NT2/D1 (cell line): ENCODE measurements around the gene ZBED3.

Source experiments
- DNase-seq: peaks from one replicate; pipeline ENCODE4 v3.0.0-alpha.2; 2011; ENCODE audit warnings: low read depth, low spot score
- H3K27me3 ChIP-seq: 2 replicates; pipeline ENCODE4 v1.6.0; 2011; ENCODE audit warnings: mild to moderate bottlenecking; ENCODE audit not compliant: insufficient read length, insufficient read depth
- H3K36me3 ChIP-seq: 2 replicates; pipeline ENCODE4 v1.6.1; 2011; ENCODE audit warnings: mild to moderate bottlenecking, low read length, mixed read lengths; ENCODE audit not compliant: insufficient read depth, insufficient read length
- H3K4me1 ChIP-seq: 2 replicates; pipeline ENCODE4 v1.5.1; 2011; ENCODE audit not compliant: insufficient read depth, insufficient read length
- H3K4me3 ChIP-seq: 2 replicates; pipeline ENCODE4 v1.5.1; 2011; ENCODE audit warnings: low read depth; ENCODE audit not compliant: insufficient read length
- H3K9ac ChIP-seq: 2 replicates; pipeline ENCODE4 v1.6.0; 2011; ENCODE audit warnings: low read depth; ENCODE audit not compliant: insufficient read length
- H3K9me3 ChIP-seq: 2 replicates; pipeline ENCODE4 v1.5.1; 2011; ENCODE audit warnings: mild to moderate bottlenecking, low read length; ENCODE audit not compliant: insufficient read depth
- SUZ12 ChIP-seq: IDR thresholded peaks from 2 replicates; pipeline ENCODE4 v1.6.1; 2011; ENCODE audit not compliant: insufficient read length, insufficient read depth; ENCODE audit errors: extremely low read depth
- YY1 ChIP-seq: IDR thresholded peaks from 2 replicates; pipeline ENCODE4 v1.6.1; 2011; ENCODE audit not compliant: insufficient read length, insufficient read depth
- ZNF274 ChIP-seq: IDR thresholded peaks from 2 replicates; pipeline ENCODE4 v1.6.1; 2011; ENCODE audit warnings: mild to moderate bottlenecking, low read depth, low read length

The ZBED3 gene

DNA sequence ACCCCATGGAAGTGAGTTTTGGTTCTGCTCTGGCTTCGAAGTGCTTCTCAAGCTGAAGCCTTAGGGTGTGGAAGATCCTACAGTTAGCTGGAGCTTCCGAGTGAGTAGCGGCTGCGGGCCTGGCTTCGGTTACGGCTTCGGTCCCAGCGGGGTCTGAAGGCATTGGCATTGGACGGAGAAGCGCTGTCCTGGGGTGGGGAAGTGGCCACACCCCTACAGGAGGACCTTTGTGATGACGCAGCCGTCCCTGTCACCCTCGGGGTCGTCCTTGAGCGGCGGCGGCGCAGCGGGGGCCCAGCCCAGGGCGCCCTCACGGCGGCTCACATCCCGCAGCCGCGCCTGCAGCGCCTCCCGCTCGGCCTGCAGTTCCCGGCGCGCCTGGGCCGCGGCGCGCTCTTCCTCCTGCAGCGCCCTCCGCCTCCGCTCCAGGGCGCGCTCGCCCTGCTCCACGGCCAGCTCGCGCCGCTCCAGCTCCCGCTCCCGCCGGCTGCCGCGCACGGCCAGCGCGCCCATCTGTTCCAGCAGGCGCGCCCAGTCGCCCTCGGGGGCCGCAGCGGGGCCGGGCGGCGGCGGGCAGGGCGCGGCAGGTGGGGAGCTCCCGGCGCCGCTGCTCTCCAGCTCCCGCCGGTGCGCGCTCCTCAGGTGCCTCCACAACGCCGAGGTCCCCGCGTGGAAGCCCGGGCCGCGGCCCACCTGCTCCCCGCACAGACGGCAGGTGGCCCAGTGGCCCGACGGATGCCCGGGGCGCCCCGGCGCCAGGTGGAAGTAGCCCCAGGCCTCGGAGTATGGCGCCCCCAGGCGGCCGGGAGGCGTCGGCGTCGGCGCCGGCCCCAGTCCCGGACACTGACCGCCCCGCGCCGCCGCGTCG is 9.9 kb downstream of the ZBED3 start:
- Histone ChIP-seq H3K27me3 (peaks cover 23% of the 10 kb centered on the region), H3K9me3 (no peaks in the 10 kb centered on the region), H3K4me3 (peak overlapping the region; percentile 34), H3K36me3 (no peaks in the 10 kb centered on the region), H3K9ac (peak overlapping the region; percentile 39), H3K4me1 (peaks cover 2% of the 10 kb centered on the region)
- DNase-seq, result no peak
- TF ChIP-seq YY1 (no peak), ZNF274 (no peak), SUZ12 (no peak)

DNA sequence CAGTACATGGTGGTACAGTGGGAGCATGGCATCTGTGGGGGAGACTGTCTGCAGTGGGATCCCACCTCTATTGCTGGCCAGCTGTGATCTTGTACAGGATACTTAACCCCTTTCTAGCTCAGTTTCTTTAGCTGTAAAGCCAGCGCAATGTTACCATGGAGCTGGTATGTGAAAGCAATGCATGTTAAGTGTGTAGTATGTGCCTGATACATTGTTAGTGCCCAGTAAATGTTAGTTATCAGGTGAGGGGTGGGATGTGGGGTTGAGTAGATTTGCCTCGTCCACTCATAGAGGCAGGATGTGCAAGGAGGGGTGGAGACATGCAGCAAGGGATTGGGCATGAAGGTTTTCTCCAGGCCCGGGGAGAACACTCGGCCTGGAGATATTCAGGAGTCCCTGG is 12.3 kb downstream of the ZBED3 start:
- TF ChIP-seq ZNF274 (no peak), SUZ12 (no peak), YY1 (no peak)
- Histone ChIP-seq H3K9me3 (no peaks in the 10 kb centered on the region), H3K4me3 (no peak overlapping the region), H3K27me3 (peaks cover 23% of the 10 kb centered on the region), H3K36me3 (no peaks in the 10 kb centered on the region), H3K4me1 (peaks cover 2% of the 10 kb centered on the region), H3K9ac (no peak overlapping the region)
- no peak for DNase-seq

DNA sequence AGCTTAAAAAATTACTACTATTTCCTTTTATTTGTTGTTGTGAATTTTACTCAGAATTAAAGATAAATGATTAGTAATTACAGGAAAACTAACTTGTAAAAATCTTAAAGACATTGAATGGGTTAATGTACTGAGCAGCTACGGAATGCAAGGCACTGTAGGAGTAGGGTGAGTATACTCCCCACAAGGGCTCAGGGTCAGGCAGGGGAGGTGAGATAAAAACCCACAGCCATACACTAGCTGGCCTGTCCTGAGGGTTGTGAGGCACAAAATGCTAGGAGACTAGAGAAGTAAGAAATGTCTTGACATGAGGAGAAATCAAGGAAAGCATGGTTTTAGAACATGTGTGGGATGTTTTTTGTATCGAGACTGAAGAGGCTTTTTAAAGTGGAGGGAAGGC is 13.4 kb downstream of the ZBED3 start:
- no peaks in the 10 kb centered on the region for H3K36me3 ChIP-seq
- no peak for DNase-seq

DNA sequence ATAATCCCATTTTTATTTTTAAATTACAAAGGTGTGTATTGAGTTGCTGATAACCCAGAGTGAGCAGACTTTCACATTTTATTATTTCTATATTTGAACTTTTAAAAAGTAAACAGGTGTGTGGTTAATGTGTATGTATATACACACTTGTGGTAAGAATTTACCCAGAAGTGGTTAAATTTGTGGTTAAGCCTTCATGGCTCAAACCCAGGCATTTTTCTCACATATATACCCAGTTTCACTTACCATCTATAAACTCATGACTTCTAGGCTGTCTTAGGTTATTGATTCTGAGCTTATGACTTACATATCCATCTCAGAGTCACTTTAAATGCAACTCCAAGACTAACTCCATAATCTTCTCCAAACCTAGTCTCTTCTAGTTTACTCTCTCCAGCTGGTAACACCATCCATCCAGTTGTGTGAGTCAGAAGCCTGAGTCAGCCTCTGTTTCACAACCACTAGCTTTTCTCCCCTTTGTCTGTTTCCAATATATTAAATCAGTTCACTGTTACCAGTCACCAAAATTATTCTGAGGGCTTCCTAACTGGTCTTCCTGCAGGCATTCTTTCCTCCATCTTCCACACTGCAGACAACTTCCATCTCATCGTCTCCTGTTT is 20.2 kb downstream of the ZBED3 start:
- H3K4me3 ChIP-seq, result no peak overlapping the region
- H3K9ac ChIP-seq, result no peak overlapping the region
- H3K4me1 ChIP-seq, result no peaks in the 10 kb centered on the region
- no peaks in the 10 kb centered on the region for H3K36me3 ChIP-seq
- no peaks in the 10 kb centered on the region for H3K27me3 ChIP-seq
- peaks cover 10% of the 10 kb centered on the region; the same call in 1 of the 2 replicates for H3K9me3 ChIP-seq
- TF ChIP-seq ZNF274, result no peak
- TF ChIP-seq YY1, result no peak
- TF ChIP-seq SUZ12, result no peak
- DNase-seq, result no peak

More for the DNA sequence above, 13.4 kb downstream of the ZBED3 start:
- Histone ChIP-seq H3K9ac (no peak overlapping the region), H3K9me3 (peaks cover 8% of the 10 kb centered on the region; the same call in 1 of the 2 replicates), H3K4me1 (peaks cover 2% of the 10 kb centered on the region), H3K27me3 (peaks cover 20% of the 10 kb centered on the region), H3K4me3 (no peak overlapping the region)
- no peak for TF ChIP-seq ZNF274
- TF ChIP-seq YY1, result no peak
- TF ChIP-seq SUZ12, result no peak

DNA sequence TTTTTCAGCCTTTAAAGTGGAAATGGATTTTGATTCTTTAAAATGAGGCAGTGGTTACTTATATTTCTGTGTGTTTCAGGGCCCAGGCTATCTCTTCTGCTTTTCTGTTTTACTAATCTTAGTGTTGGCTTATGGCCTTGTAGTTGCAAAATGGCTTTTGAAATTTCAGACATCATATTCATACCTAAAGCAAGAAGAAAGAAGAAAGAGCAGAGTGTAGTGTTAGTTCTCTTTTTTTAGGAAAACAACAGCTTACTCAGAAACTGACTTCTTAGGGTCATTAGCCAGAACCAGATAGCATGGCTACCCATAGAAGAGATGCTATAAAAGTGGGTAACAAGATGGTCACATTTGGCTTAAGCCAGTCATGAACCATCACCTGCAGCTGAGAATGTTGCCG is 20.9 kb downstream of the ZBED3 start:
- TF ChIP-seq SUZ12 (no peak), ZNF274 (no peak), YY1 (no peak)
- H3K27me3 ChIP-seq, result no peaks in the 10 kb centered on the region
- no peaks in the 10 kb centered on the region for H3K4me1 ChIP-seq
- H3K9ac ChIP-seq, result no peak overlapping the region
- no peak overlapping the region for H3K4me3 ChIP-seq
- no peaks in the 10 kb centered on the region for H3K36me3 ChIP-seq
- DNase-seq, result no peak
- H3K9me3 ChIP-seq, result peaks cover 16% of the 10 kb centered on the region

DNA sequence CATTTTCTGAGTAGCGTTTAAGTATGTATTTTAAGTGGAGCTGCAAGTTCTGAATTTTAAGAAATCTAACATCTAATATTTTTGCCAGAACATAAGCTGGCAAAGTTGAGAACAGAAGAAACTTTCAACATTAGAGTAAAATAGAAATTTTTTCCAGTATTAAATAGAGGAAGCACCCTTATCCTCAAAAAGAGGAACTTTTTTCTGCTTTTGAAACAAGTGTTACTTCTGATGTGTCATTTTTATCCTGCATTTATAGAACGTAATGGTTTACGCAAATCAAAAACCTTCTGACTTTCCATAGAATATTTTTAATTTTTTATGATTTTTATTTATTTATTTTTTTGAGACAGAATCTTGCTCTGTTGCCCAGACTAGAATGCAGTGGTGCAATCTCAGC is 21.8 kb downstream of the ZBED3 start:
- no peak overlapping the region for H3K4me3 ChIP-seq
- H3K9me3 ChIP-seq, result peaks cover 24% of the 10 kb centered on the region
- no peaks in the 10 kb centered on the region for H3K4me1 ChIP-seq
- DNase-seq, result no peak
- H3K9ac ChIP-seq, result no peak overlapping the region
- no peaks in the 10 kb centered on the region for H3K36me3 ChIP-seq
- H3K27me3 ChIP-seq, result no peaks in the 10 kb centered on the region
- no peak for TF ChIP-seq ZNF274
- TF ChIP-seq YY1, result no peak
- TF ChIP-seq SUZ12, result no peak

DNA sequence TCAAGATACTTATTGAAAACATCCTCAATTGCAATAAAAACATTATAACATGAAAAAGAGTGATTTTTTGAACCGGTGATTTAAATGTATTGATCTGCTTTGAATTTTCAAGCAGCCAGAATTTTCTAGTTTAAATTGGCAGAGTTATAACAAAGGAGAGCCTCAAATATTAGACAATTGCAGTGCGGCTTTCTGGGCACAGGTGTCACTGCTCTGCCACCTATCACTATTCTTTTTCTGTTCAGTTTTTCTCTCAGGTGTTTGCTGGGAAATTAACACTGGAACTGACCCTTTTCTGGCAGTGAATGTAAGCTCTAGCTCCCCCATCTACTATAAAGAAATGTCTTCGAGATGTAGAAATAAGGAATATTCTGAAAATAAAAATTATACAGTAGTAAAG is 23.0 kb downstream of the ZBED3 start:
- H3K36me3 ChIP-seq, result no peaks in the 10 kb centered on the region

More for the DNA sequence above, 23.0 kb downstream of the ZBED3 start:
- TF ChIP-seq SUZ12 (no peak), ZNF274 (no peak), YY1 (no peak)
- no peak overlapping the region for H3K4me3 ChIP-seq
- no peak overlapping the region for H3K9ac ChIP-seq
- H3K9me3 ChIP-seq, result peaks cover 20% of the 10 kb centered on the region
- H3K4me1 ChIP-seq, result no peaks in the 10 kb centered on the region
- no peak for DNase-seq
- no peaks in the 10 kb centered on the region for H3K27me3 ChIP-seq
